Neural progenitor cell (in vitro differentiated cells): ENCODE data around the gene ARHGAP9. TPM values are rescaled to one million over a fixed set of nuclear protein-coding genes. Genes with fewer than 3 reads are reported as not detected.

Source experiments
- DNase-seq: peaks from one replicate; pipeline ENCODE4 v3.0.0-alpha.2; 2016; ENCODE audit warnings: low spot score
- H2AFZ ChIP-seq: fragments of 200-600 bp; sonication (generic); replicated peaks from 2 replicates; pipeline ENCODE4 v1.6.1; 2016; ENCODE audit warnings: antibody characterized with exemption
- H3F3A ChIP-seq: fragments of 200-600 bp; sonication (generic); 2 replicates; pipeline ENCODE4 v1.6.1; 2016; ENCODE audit warnings: antibody characterized with exemption, low read depth
- H3K27ac ChIP-seq: fragments of 200-600 bp; sonication (generic); 2 replicates; pipeline ENCODE4 v1.5.1; 2016; ENCODE audit warnings: mild to moderate bottlenecking
- H3K27me3 ChIP-seq: fragments of 200-600 bp; sonication (generic); 2 replicates; pipeline ENCODE4 v1.6.1; 2016; ENCODE audit warnings: mild to moderate bottlenecking, moderate library complexity
- H3K36me3 ChIP-seq: fragments of 200-600 bp; sonication (generic); 2 replicates; pipeline ENCODE4 v1.5.1; 2016
- H3K4me1 ChIP-seq: fragments of 200-600 bp; sonication (generic); 2 replicates; pipeline ENCODE4 v1.6.1; 2016; ENCODE audit warnings: mixed run types
- H3K4me2 ChIP-seq: fragments of 200-600 bp; sonication (generic); 2 replicates; pipeline ENCODE4 v1.6.1; 2016
- H3K4me3 ChIP-seq: fragments of 200-600 bp; sonication (generic); 2 replicates; pipeline ENCODE4 v1.5.1; 2016
- H3K79me2 ChIP-seq: fragments of 200-600 bp; sonication (generic); 2 replicates; pipeline ENCODE4 v1.6.1; 2016; ENCODE audit warnings: low read depth
- H3K9ac ChIP-seq: fragments of 200-600 bp; sonication (generic); 2 replicates; pipeline ENCODE4 v1.6.1; 2016
- H3K9me3 ChIP-seq: fragments of 200-600 bp; sonication (generic); 2 replicates; pipeline ENCODE4 v1.5.1; 2016; ENCODE audit warnings: low read depth
- H4K20me1 ChIP-seq: fragments of 200-600 bp; sonication (generic); 2 replicates; pipeline ENCODE4 v1.6.1; 2016; ENCODE audit warnings: low read depth
- H3K27ac Mint-ChIP-seq: 3 replicates; pipeline ENCODE4 v1.8.0; 2021; ENCODE audit warnings: mixed read lengths
- H3K27me3 Mint-ChIP-seq: 2 replicates; pipeline ENCODE4 v1.8.0; 2022; ENCODE audit warnings: low read depth, mild to moderate bottlenecking, inconsistent platforms, moderate library complexity, mixed read lengths; ENCODE audit not compliant: insufficient read depth
- H3K36me3 Mint-ChIP-seq: 3 replicates; pipeline ENCODE4 v1.8.0; 2021; ENCODE audit warnings: mixed read lengths
- H3K4me1 Mint-ChIP-seq: 3 replicates; pipeline ENCODE4 v1.8.0; 2021; ENCODE audit warnings: mixed read lengths
- H3K4me3 Mint-ChIP-seq: 3 replicates; pipeline ENCODE4 v1.8.0; 2021; ENCODE audit warnings: mild to moderate bottlenecking, moderate library complexity, mixed read lengths
- H3K9me3 Mint-ChIP-seq: 3 replicates; pipeline ENCODE4 v1.8.0; 2020; ENCODE audit warnings: mixed read lengths
- EZH2 ChIP-seq: fragments of 200-600 bp; sonication (generic); IDR thresholded peaks from 2 replicates; pipeline ENCODE4 v1.6.1; 2017; ENCODE audit warnings: antibody characterized with exemption, mild to moderate bottlenecking, moderate library complexity
- EZH2phosphoT487 ChIP-seq: fragments of 200-600 bp; sonication (generic); IDR thresholded peaks from 2 replicates; pipeline ENCODE4 v1.6.1; 2017; ENCODE audit warnings: antibody characterized with exemption
- total RNA-seq: library from RNA; depleted of rRNA; stranded (reverse); fragments of >200 nt; gene quantifications from 2 replicates; pipeline ENCODE4 v1.2.3, GENCODE V29; 2015; ENCODE audit warnings: low replicate concordance
- TF ChIP-seq, protein P1 (sequence below): fragments of 200-600 bp; sonication (generic); IDR thresholded peaks from 2 replicates; pipeline ENCODE4 v1.5.1; 2017; ENCODE audit warnings: antibody characterized with exemption, mild to moderate bottlenecking

The ARHGAP9 gene
- total RNA-seq, 1 donor from 2014 or later: not detected

DNA sequence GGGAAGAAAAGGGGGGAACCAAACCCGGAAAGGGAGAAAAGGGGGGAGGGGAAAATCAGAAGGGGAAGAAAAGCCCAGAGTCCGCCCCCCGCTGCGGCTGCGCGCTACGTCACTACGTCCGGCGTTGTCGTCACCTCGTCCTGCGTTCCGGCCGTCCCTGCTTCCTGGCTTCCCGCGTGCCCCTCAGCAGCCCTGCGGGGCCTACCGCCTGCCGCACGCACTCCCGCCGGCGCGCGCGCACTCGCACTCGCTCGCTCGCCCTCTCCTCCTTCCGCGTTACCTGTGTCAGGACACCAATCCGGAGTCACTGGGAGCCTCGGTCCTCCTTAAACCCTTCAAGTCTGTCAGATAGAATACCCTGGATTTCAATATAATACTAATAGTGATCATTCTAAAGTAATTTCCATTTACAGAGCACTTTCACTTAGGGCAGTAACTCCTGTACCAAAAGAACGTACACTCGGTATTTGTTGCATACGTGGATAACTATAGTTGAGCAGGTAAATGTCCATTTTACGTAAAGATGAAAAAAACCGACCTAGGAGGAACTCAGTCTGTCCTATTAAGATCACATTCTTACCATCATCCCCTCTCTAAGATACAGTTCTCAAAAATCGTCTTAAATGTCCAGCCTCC, 48.6 kb downstream of the ARHGAP9 start, which contains the start of gene R3HDM2:
R3HDM2 (minus strand) TSS at position 113 of the 636 bp plus-strand sequence. CDS start 120,615 bp downstream, outside the sequence.
- Mint-ChIP-seq H3K9me3 (no peaks in the 10 kb centered on the region), H3K36me3 (peaks cover 8% of the 10 kb centered on the region), H3K27me3 (peaks cover 4% of the 10 kb centered on the region), H3K4me3 (peak within 1 kb of the TSS; percentile 98), H3K4me1 (peaks cover 30% of the 10 kb centered on the region), H3K27ac (peak within 1 kb of the TSS; percentile 99)
- peaks cover 42% of the 10 kb centered on the region for H3K79me2 ChIP-seq
- H3K9ac ChIP-seq: peak within 1 kb of the TSS; percentile 58
- H3K9me3 ChIP-seq: no peaks in the 10 kb centered on the region
- H4K20me1 ChIP-seq: peaks cover 4% of the 10 kb centered on the region
- peak within 1 kb of the TSS; percentile 93 for H3K4me2 ChIP-seq
- peak within 1 kb of the TSS; percentile 64 for H3K4me3 ChIP-seq
- H3K36me3 ChIP-seq: no peaks in the 10 kb centered on the region
- H3K27me3 ChIP-seq: no peaks in the 10 kb centered on the region
- peak within 1 kb of the TSS; percentile 34 for H2AFZ ChIP-seq
- H3K27ac ChIP-seq: peak within 1 kb of the TSS; percentile 74
- DNase-seq: peak; percentile 95
- peaks cover 24% of the 10 kb centered on the region for H3F3A ChIP-seq
- H3K4me1 ChIP-seq: peaks cover 11% of the 10 kb centered on the region
- TF ChIP-seq EZH2: no peak

DNA sequence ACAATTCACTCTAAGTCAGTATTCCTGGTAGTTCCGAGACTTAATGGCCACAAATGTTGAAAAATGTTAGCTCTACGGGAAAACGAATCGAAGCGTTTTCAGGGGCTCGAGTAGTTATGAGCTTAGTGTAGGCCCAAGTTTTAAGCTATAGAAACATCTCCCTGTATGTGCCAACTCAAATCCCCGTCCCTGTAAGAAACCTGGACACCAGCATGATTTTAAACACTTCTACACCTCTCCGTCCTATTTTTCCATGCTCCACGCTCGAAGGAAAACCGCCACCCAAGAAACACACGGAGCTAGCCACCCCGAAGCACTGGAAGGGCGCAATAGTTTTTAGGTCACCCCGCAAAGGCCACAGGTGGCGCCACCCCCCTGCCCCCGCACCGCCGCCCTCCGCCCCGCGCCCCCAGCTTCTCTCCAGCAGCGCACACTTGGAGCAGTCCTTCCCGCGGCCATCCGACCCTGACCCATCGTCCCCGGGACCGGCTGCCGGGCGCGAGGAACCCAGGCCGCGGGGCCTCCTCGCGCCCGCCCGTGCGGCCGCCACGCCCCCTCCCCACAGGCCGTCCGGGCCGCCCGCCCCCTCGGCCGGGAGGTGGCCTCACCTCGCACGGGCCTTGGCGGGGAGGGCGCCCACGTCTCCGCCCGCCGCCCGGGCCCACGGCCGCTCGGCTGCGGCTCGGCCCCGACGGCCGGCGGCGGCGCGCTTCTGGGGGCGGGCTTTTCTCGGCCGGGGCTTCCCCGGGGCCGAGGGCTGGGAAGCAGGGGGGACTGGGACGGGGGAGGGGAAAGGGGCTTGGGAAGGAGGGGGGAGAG, 49.3 kb downstream of the ARHGAP9 start:
- no peaks in the 10 kb centered on the region for H3K27me3 ChIP-seq
- TF ChIP-seq EZH2: no peak
- TF ChIP-seq EZH2phosphoT487: no peak
- TF ChIP-seq, protein P1, sequence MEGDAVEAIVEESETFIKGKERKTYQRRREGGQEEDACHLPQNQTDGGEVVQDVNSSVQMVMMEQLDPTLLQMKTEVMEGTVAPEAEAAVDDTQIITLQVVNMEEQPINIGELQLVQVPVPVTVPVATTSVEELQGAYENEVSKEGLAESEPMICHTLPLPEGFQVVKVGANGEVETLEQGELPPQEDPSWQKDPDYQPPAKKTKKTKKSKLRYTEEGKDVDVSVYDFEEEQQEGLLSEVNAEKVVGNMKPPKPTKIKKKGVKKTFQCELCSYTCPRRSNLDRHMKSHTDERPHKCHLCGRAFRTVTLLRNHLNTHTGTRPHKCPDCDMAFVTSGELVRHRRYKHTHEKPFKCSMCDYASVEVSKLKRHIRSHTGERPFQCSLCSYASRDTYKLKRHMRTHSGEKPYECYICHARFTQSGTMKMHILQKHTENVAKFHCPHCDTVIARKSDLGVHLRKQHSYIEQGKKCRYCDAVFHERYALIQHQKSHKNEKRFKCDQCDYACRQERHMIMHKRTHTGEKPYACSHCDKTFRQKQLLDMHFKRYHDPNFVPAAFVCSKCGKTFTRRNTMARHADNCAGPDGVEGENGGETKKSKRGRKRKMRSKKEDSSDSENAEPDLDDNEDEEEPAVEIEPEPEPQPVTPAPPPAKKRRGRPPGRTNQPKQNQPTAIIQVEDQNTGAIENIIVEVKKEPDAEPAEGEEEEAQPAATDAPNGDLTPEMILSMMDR: peak; percentile 35
- H3K4me1 ChIP-seq: peaks cover 11% of the 10 kb centered on the region
- H3K9me3 ChIP-seq: no peaks in the 10 kb centered on the region
- peak overlapping the region; percentile 99 for H3K27ac Mint-ChIP-seq
- H4K20me1 ChIP-seq: peaks cover 4% of the 10 kb centered on the region
- H3K27me3 Mint-ChIP-seq: peaks cover 4% of the 10 kb centered on the region
- H3K4me3 Mint-ChIP-seq: peak overlapping the region; percentile 98
- H3K9ac ChIP-seq: peak overlapping the region; percentile 58
- H3K79me2 ChIP-seq: peaks cover 48% of the 10 kb centered on the region
- H3K4me1 Mint-ChIP-seq: peaks cover 30% of the 10 kb centered on the region
- peaks cover 24% of the 10 kb centered on the region for H3F3A ChIP-seq
- H3K9me3 Mint-ChIP-seq: no peaks in the 10 kb centered on the region
- no peaks in the 10 kb centered on the region for H3K36me3 ChIP-seq
- H3K36me3 Mint-ChIP-seq: peaks cover 11% of the 10 kb centered on the region
- H3K4me2 ChIP-seq: peak overlapping the region; percentile 93
- DNase-seq: no peak
- H2AFZ ChIP-seq: peak overlapping the region; percentile 15
- peak overlapping the region; percentile 64 for H3K4me3 ChIP-seq
- H3K27ac ChIP-seq: peak overlapping the region; percentile 74

DNA sequence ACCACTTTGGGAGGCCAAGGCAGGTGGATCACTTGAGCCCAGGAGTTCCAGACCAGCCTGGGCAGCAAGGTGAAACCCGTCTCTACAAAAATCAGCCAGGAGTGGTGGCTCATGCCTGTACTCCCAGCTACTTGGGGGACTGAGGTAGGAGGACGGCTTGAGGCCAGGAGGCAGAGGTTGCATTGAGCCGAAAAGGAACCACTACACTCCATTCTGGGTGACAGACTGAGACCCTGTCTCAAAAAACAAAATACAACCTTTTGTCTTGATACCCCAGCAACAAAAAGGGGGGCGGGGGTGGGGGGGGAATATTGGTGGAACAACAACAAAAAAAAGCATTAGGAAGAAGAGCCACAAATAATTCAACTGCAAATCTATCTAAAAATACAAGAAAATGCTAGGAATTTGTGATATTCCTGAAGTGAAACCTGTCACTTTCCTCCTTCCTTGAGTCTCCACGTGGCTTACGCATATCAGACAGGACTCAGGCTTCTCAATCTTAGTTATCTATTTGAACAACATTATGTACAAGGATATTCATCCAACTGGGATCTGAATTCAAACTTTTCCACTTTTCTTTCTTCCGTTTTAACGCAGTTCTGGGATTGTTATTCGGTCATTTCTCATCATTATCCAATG, 50.1 kb downstream of the ARHGAP9 start:
- H3K36me3 Mint-ChIP-seq: peaks cover 13% of the 10 kb centered on the region
- DNase-seq: no peak
- peaks cover 53% of the 10 kb centered on the region for H3K79me2 ChIP-seq
- H3K27me3 Mint-ChIP-seq: peaks cover 4% of the 10 kb centered on the region
- H3K27me3 ChIP-seq: no peaks in the 10 kb centered on the region
- peak overlapping the region; percentile 99 for H3K27ac Mint-ChIP-seq
- H4K20me1 ChIP-seq: peaks cover 4% of the 10 kb centered on the region
- H3K4me1 Mint-ChIP-seq: peaks cover 30% of the 10 kb centered on the region
- TF ChIP-seq, protein P1: no peak
- no peak for TF ChIP-seq EZH2
- no peak for TF ChIP-seq EZH2phosphoT487
- peak overlapping the region; percentile 93 for H3K4me2 ChIP-seq
- H3K36me3 ChIP-seq: no peaks in the 10 kb centered on the region
- H3K4me3 Mint-ChIP-seq: peak overlapping the region; percentile 98
- H3K4me1 ChIP-seq: peaks cover 11% of the 10 kb centered on the region
- H3K9me3 Mint-ChIP-seq: no peaks in the 10 kb centered on the region
- no peaks in the 10 kb centered on the region for H3K9me3 ChIP-seq
- H3K9ac ChIP-seq: peak overlapping the region; percentile 58
- H3K4me3 ChIP-seq: peak overlapping the region; percentile 64
- H3K27ac ChIP-seq: peak overlapping the region; percentile 74
- peaks cover 24% of the 10 kb centered on the region for H3F3A ChIP-seq
- peak overlapping the region; percentile 15 for H2AFZ ChIP-seq
